ENCODE results near the gene TAF3. TPM values are rescaled to one million over a fixed set of nuclear protein-coding genes. Genes with fewer than 3 reads are reported as not detected.

The TAF3 gene
- polyA plus RNA-seq, 3 donors: 11.4 to 12.0 (median 11.5) TPM

GRCh38 chr10:8042721-8043568, 224.6 kb downstream of the TAF3 start:
- DNase-seq (ENCODE audit: low read depth in 3 of 3, low spot score in 2 of 3): no peak

GRCh38 chr10:8043569-8044306, 225.4 kb downstream of the TAF3 start:
- DNase-seq (ENCODE audit: low read depth in 3 of 3, low spot score in 2 of 3): no peak

- DNase-seq (ENCODE audit: low read depth in 3 of 3, low spot score in 2 of 3): no peak
These were observed 226.1 kb downstream of the TAF3 start for GRCh38 chr10:8044331-8044907.

GRCh38 chr10:8044908-8045725, 226.8 kb downstream of the TAF3 start:
- no peak for DNase-seq (ENCODE audit: low read depth in 3 of 3, low spot score in 2 of 3)

GRCh38 chr10:8045726-8046494, 227.6 kb downstream of the TAF3 start:
- DNase-seq (ENCODE audit: low read depth in 3 of 3, low spot score in 2 of 3): no peak

- DNase-seq (ENCODE audit: low read depth in 3 of 3, low spot score in 2 of 3): no peak
These were observed 229.4 kb downstream of the TAF3 start for GRCh38 chr10:8047452-8048280.

GRCh38 chr10:8048281-8049008, 230.1 kb downstream of the TAF3 start:
- no peak for DNase-seq (ENCODE audit: low read depth in 3 of 3, low spot score in 2 of 3)

- DNase-seq (ENCODE audit: low read depth in 3 of 3, low spot score in 2 of 3): no peak
These were observed 230.9 kb downstream of the TAF3 start for GRCh38 chr10:8049045-8049864.

- no peak for DNase-seq (ENCODE audit: low read depth in 3 of 3, low spot score in 2 of 3)
These were observed 231.7 kb downstream of the TAF3 start for GRCh38 chr10:8049865-8050555.

- DNase-seq (ENCODE audit: low read depth in 3 of 3, low spot score in 2 of 3): no peak
These were observed 232.3 kb downstream of the TAF3 start for GRCh38 chr10:8050556-8051108.

GRCh38 chr10:8051109-8051821, 233.0 kb downstream of the TAF3 start:
- DNase-seq (ENCODE audit: low read depth in 3 of 3, low spot score in 2 of 3): no peak

- DNase-seq (ENCODE audit: low read depth in 3 of 3, low spot score in 2 of 3): no peak
These were observed 233.5 kb downstream of the TAF3 start for GRCh38 chr10:8051851-8052257.

GRCh38 chr10:8052341-8052955, 234.1 kb downstream of the TAF3 start:
- no peak for DNase-seq (ENCODE audit: low read depth in 3 of 3, low spot score in 2 of 3)

GRCh38 chr10:8052956-8053445, 234.7 kb downstream of the TAF3 start:
- DNase-seq (ENCODE audit: low read depth in 3 of 3, low spot score in 2 of 3): no peak

GRCh38 chr10:8053446-8054243, 235.3 kb downstream of the TAF3 start:
- no peak for DNase-seq (ENCODE audit: low read depth in 3 of 3, low spot score in 2 of 3)

Data from right renal cortex interstitium (tissue), 3 donors.